Inferior parietal cortex (tissue), 1 donor: ENCODE measurements around the gene CHD2.

Source experiments
- DNase-seq: peaks from one replicate; pipeline ENCODE4 v3.0.0-alpha.2; 2016; ENCODE audit errors: extremely low spot score

The CHD2 gene

GRCh38 chr15:92930054-92930621, 30.0 kb downstream of the CHD2 start:
- DNase-seq = no peak

GRCh38 chr15:92930776-92931175, 30.7 kb downstream of the CHD2 start:
- DNase-seq = no peak

GRCh38 chr15:92932946-92933649, 33.0 kb downstream of the CHD2 start:
- DNase-seq = no peak

GRCh38 chr15:92933831-92934230, 33.7 kb downstream of the CHD2 start:
- DNase-seq = no peak

GRCh38 chr15:92934716-92935115, 34.6 kb downstream of the CHD2 start:
- DNase-seq = no peak

DNA sequence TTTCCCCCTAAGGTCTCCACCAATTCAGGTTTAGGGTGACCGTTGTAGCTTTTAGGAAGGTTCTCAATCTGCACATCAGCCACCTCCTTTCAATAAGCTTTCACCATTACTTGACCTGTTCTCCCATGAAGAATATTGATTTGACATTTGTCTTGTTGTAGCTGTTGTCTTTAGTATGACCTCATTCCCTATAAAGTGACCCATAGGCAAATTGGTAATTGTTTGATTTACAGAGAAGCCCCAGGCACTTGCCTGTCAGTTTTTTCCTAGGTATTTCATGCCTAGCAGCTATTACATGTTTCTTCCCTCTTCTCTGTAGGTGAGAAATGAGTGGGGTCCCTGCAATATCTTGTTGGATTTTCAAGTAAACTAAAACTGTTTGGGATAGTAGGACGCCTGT, 36.0 kb downstream of the CHD2 start:
- DNase-seq = no peak

DNA sequence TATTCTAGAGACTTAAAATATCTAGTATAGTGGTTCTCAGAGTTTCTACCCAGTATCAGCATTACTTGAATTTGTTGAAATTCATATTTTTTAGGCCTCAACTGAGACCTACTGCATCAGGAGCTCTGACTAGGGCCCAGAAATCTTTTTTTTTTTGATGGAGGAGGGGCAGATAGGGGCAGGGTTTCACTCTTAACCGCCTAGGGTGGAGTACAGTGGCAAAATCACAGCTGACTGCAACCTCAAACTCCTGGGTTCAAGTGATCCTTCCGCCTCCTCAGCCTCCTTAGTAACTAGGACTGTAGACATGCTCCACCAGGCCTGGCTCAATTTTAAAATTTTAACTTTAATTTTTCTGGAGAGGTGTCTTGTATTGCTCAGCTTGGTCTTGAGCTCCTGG, 36.6 kb downstream of the CHD2 start:
- DNase-seq = no peak

GRCh38 chr15:92937901-92938300, 37.8 kb downstream of the CHD2 start:
- DNase-seq = no peak

DNA sequence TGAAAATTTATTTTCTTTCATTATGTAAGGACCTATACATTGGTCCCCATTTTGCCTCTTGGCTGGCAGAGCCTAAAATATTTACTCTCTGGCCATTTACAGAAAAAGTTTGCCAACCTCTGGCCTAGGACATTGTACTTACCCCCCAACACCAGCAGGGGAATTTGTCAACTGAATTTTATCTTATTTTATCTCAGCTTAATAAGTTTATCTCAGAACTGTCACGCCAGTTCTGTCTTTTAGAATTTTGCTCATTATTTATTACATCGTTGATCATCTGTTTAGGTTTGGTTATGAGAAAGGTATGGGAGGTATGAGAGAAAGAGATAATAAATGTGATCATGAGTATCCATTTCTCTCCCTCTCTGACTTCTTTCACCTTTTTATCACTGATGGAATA, 38.3 kb downstream of the CHD2 start:
- no peak for DNase-seq

GRCh38 chr15:92941668-92942067, 41.5 kb downstream of the CHD2 start:
- no peak for DNase-seq

DNA sequence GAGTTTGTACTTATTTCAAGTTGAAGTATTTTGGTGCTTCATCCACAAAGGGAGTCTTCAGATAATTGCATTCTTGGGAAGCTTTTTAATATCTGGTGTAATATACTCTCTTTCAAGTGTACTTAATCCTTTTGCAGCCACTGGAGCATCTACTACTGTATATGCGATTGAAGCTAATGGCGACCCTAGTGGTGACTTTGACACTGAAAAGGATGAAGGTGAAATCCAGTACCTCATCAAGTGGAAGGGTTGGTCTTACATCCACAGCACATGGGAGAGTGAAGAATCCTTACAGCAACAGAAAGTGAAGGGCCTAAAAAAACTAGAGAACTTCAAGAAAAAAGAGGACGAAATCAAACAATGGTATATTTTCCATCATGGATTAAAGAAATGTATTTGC, 42.6 kb downstream of the CHD2 start:
- no peak for DNase-seq

- no peak for DNase-seq
These were observed 43.5 kb downstream of the CHD2 start for GRCh38 chr15:92943581-92943980.

- DNase-seq = no peak
These were observed 44.9 kb downstream of the CHD2 start for GRCh38 chr15:92944946-92945521.

DNA sequence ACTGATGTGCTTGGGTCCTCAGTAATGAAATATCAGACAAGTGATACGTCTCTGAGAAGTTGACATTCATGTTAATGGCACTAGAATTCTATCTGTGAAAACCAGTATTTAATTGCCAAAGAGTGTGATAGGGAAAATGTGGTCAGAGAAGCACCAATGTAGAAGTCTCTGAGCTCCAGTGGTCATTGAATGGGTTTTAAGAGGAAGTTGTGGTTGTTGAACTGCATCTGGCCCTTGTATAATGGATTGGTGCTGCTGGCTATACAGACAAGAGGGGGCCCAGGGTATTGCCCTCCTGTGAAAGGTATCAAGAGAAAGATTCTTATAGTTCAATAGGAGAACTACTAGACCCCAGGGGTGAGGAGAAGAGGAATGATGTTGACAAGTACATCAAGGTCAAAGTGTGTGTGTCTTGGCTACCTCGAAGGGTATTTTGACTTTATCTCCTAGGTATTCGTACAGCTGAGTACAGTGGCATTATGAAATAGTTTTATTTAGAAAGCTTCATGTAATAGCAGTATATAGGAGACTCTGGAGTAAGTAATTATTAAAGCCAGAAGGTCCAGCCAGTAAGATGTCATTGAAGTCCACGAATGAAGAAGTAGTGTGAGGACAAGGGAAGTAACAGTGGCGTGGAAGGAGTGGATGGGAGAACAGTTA, 47.1 kb downstream of the CHD2 start:
- DNase-seq = no peak

DNA sequence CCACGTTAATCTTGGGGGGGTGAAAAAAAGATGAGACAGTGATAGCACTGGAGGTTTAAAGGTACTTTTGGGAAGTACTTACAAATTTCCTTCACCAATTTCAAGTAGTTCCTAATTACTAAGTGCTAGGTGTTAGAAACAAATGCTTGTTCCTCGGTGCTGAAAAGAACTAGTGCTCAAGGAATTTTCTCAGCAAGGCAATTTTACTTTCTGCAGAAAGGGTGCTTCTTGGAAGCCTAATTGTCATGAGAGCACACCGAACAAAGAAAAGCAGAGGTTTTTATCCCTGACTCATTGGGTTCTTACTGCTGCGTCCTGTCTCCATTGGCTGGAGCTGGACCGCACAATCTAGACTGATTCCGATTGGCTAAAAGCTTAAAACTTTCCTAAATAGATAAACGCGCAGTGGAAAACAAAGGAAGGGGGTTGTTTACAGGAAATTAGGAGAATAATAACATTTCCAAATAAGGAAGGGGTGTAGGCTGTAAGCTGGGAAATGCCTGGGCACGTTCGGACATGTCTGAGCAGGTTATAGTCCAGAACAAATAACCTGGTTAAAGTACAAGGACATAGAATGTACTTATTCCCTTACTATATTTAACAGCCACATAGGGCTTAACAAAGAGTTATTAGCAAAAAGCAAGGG, 49.6 kb downstream of the CHD2 start:
- DNase-seq = no peak

- no peak for DNase-seq
These were observed 51.8 kb downstream of the CHD2 start for GRCh38 chr15:92951800-92952457.

DNA sequence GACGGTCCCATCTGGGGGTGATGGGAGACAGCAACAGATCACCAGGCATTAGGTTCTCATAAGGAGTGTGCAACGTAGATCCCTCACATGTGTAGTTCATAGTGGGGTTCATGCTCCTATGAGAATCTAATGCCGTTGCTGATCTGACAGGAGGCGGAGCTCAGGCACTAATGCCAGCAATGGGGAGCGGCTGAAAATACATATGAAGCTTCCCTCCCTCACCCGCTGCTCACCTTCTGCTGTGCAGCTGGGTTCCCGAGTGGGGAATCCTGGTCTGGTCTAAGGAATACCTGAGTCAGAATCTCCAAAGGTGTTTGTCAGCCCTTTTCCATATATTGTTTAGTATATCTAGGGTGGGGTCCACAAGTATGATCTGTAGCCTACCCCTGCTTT, 52.3 kb downstream of the CHD2 start:
- no peak for DNase-seq

DNA sequence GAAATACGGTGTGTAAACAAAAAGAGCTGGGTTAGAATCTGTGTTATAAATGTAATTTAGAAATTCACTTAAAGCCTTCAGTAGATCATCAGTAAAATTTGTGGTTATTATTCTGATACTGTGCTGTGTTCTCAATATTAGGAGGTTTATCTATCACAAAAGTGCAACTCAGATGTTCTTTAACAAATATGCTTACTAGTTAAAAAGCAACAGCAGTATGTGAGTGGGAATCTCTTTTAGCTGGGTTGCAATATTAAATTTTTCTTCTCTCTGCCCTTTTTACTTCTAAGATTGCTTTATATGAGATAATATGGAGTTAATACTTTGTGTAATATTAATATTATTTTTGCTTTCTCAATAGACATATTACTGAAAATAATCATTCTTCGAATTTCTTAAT, 53.4 kb downstream of the CHD2 start:
- DNase-seq = no peak

DNA sequence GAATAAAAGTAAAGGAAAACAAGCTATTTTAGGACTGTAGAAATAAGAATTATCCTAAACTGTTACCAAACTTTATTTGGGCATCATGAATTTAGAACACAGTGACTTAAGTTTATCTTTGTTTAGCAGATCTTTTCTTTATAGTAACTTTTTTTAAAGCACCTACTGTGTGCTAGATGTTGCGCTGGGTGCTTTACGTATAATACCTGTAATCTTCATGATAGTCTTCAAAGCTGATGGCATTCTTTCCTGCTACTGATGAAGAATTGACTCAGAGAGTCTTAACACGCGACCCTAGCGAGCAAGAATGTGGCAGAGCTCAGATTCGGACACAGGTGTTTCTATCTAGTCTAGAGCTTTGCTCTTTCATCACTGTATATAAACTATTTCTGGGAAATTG, 53.9 kb downstream of the CHD2 start:
- no peak for DNase-seq

DNA sequence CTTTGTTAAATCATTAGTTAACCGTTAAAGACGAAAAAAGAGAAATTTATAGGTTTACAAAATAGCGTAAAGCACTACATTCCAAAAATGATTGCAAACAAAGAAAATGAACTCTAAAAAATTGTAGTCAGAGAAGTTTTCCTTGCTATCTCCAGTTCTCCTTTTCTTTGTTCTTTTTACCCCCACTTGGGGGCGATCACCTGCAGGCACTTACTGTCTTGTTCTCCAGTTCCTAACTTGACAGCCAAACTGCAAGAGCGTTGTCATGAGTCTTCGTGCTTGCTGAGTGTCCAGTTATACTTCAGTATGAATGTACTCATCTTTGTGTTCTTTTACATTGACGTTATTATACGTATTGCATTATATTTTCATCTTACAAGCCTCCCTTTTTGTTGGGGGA, 54.5 kb downstream of the CHD2 start:
- DNase-seq = no peak

- DNase-seq = no peak
These were observed 55.6 kb downstream of the CHD2 start for GRCh38 chr15:92955706-92956105.

GRCh38 chr15:92958105-92958504, 58.0 kb downstream of the CHD2 start:
- no peak for DNase-seq
